ENCODE results near the gene RLIM. TPM values are rescaled to one million over a fixed set of nuclear protein-coding genes. Genes with fewer than 3 reads are reported as not detected.
"Not testable (repeated sequence)": the region's sequence is repeated elsewhere in the genome, so short reads cannot be mapped to it uniquely, and the experiment has no call there.

The RLIM gene
- 20.9 and 28.9 TPM in 2 replicates for total RNA-seq (2014; rRNA removed; shearing (Covaris generic))

- in situ Hi-C loops (cut with HindIII; ENCODE audit: low sequenced_read_pairs): no loop called here
These were observed at the start of gene RLIM for GRCh38 chrX:74614093-74614909. Gene RLIM, minus strand, starts transcription at chrX:74614624. Its CDS starts 18,647 bp downstream, at chrX:74595977.

GRCh38 chrX:74656079-74656745 lies 41.8 kb upstream of the RLIM start:
- no peak for DNase-seq (ENCODE audit: low spot score)
- in situ Hi-C loops (cut with HindIII; ENCODE audit: low sequenced_read_pairs): no loop called here

More at GRCh38 chrX:74614093-74614909, at the start of gene RLIM:
- peak; percentile 95 for DNase-seq (ENCODE audit: low spot score)

- DNase-seq (ENCODE audit: low spot score); in situ Hi-C loops (cut with HindIII; ENCODE audit: low sequenced_read_pairs): not testable (repeated sequence)
These were observed 40.5 kb upstream of the RLIM start for GRCh38 chrX:74654953-74655352.

GRCh38 chrX:74636749-74637314 lies 22.4 kb upstream of the RLIM start:
- DNase-seq (ENCODE audit: low spot score): no peak
- in situ Hi-C loops (cut with HindIII; ENCODE audit: low sequenced_read_pairs): no loop called here

GRCh38 chrX:74613370-74614092 lies 893 bp downstream of the RLIM start:
- in situ Hi-C loops (cut with HindIII; ENCODE audit: low sequenced_read_pairs): no loop called here
- DNase-seq (ENCODE audit: low spot score): peak; percentile 6

- DNase-seq (ENCODE audit: low spot score): no peak
- in situ Hi-C loops (cut with HindIII; ENCODE audit: low sequenced_read_pairs): no loop called here
These were observed 7.6 kb downstream of the RLIM start for GRCh38 chrX:74606799-74607198.

GRCh38 chrX:74606342-74606741 lies 8.1 kb downstream of the RLIM start:
- in situ Hi-C loops (cut with HindIII; ENCODE audit: low sequenced_read_pairs): no loop called here
- DNase-seq (ENCODE audit: low spot score): no peak

GRCh38 chrX:74603040-74603439 lies 11.4 kb downstream of the RLIM start:
- in situ Hi-C loops (cut with HindIII; ENCODE audit: low sequenced_read_pairs): no loop called here
- DNase-seq (ENCODE audit: low spot score): no peak

GRCh38 chrX:74602142-74602541 lies 12.3 kb downstream of the RLIM start:
- in situ Hi-C loops (cut with HindIII; ENCODE audit: low sequenced_read_pairs): no loop called here
- DNase-seq (ENCODE audit: low spot score): no peak

GRCh38 chrX:74593593-74593992 lies 20.8 kb downstream of the RLIM start:
- DNase-seq (ENCODE audit: low spot score): no peak
- in situ Hi-C loops (cut with HindIII; ENCODE audit: low sequenced_read_pairs): no loop called here

- in situ Hi-C loops (cut with HindIII; ENCODE audit: low sequenced_read_pairs): no loop called here
- no peak for DNase-seq (ENCODE audit: low spot score)
These were observed 28.7 kb downstream of the RLIM start for GRCh38 chrX:74585766-74586165.

GRCh38 chrX:74579597-74580198 lies 34.7 kb downstream of the RLIM start:
- in situ Hi-C loops (cut with HindIII; ENCODE audit: low sequenced_read_pairs): no loop called here
- DNase-seq (ENCODE audit: low spot score): no peak

- no peak for DNase-seq (ENCODE audit: low spot score)
- in situ Hi-C loops (cut with HindIII; ENCODE audit: low sequenced_read_pairs): no loop called here
These were observed 36.3 kb downstream of the RLIM start for GRCh38 chrX:74578137-74578536.

- in situ Hi-C loops (cut with HindIII; ENCODE audit: low sequenced_read_pairs): no loop called here
- DNase-seq (ENCODE audit: low spot score): no peak
These were observed 57.0 kb downstream of the RLIM start for GRCh38 chrX:74557378-74557777.

GRCh38 chrX:74551934-74552333 lies 62.5 kb downstream of the RLIM start:
- in situ Hi-C loops (cut with HindIII; ENCODE audit: low sequenced_read_pairs): no loop called here
- DNase-seq (ENCODE audit: low spot score): no peak

- in situ Hi-C loops (cut with HindIII; ENCODE audit: low sequenced_read_pairs): no loop called here
- DNase-seq (ENCODE audit: low spot score): peak; percentile 76
These were observed 64.1 kb downstream of the RLIM start for GRCh38 chrX:74550295-74550802.

GRCh38 chrX:74546984-74547383 lies 67.4 kb downstream of the RLIM start:
- in situ Hi-C loops (cut with HindIII; ENCODE audit: low sequenced_read_pairs): no loop called here
- no peak for DNase-seq (ENCODE audit: low spot score)

GRCh38 chrX:74545880-74546523 lies 68.4 kb downstream of the RLIM start:
- in situ Hi-C loops (cut with HindIII; ENCODE audit: low sequenced_read_pairs): no loop called here
- DNase-seq (ENCODE audit: low spot score): no peak
